Stimulated activated CD8-positive, alpha-beta memory T cell treated with anti-CD3 and anti-CD28 coated beads, Interleukin-2, amount 100 ng/mL, for 48 hours (primary cell): ENCODE measurements around the gene RGS3.
A peak's percentile ranks its signal among the peaks of the same experiment; 100 is the strongest.

Source experiments
- DNase-seq, 2 donors: peaks; one replicate each; pipeline ENCODE4 v3.0.0-alpha.2; 2020; ENCODE audit warnings: low read depth in 2 of 2

The RGS3 gene

GRCh38 chr9:113600023-113600823 is 136.7 kb downstream of the RGS3 start:
- DNase-seq: no peak

DNA sequence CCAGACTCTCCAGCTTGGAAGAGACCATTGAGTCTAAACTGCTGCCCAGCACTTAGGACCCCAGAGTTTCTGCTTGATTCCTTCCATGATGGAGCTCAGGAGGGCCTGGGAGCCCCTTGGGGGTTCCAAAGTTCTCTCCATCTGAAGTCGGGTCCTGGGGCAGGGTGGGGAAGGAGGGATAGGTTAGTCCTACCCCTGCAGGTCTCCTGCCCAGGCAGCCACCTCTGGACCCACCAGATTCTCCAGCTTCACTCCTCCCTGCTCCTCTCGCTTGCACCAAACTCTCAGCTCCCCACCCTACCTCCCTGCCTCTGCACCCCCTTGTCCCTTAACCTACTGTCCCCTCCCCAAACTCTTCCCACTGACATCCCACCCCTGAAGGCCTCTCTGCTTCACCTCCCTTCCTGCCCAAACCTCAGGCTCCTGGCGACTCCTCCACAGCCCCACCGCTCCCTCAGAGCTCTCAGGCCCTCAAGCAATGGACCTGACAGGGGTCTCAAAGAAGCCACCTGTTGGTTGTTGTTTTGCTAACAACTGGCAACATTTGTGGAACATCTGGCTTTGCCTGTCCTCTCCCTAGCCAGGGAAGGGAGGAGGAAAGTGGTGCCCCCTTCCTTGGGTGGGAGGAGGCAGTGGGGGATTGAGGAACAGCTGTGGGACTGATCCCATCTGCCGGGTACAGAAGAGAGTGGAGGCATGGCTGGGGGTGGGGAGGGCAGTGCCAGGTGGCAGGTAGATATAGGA is 137.5 kb downstream of the RGS3 start:
- DNase-seq: no peak

DNA sequence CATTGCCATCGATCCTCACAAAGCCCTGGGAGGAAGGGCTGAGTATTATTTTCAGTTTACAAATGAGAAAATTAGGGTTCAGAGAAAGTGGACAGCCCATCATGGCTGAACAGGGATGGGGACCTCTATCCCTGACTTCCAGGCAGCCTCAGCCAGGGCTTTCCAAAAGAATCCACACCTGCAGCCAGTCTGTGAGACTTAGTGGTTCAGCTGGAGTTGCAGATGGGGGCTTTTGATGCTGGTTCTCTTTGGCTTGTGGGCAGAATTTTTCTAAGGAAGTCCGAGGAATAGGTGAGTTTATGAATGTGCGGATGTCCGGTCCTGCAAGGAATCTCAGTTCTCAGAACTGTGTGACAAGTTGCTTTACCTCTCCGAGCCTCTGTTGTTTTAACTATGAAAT is 138.1 kb downstream of the RGS3 start:
- no peak for DNase-seq

DNA sequence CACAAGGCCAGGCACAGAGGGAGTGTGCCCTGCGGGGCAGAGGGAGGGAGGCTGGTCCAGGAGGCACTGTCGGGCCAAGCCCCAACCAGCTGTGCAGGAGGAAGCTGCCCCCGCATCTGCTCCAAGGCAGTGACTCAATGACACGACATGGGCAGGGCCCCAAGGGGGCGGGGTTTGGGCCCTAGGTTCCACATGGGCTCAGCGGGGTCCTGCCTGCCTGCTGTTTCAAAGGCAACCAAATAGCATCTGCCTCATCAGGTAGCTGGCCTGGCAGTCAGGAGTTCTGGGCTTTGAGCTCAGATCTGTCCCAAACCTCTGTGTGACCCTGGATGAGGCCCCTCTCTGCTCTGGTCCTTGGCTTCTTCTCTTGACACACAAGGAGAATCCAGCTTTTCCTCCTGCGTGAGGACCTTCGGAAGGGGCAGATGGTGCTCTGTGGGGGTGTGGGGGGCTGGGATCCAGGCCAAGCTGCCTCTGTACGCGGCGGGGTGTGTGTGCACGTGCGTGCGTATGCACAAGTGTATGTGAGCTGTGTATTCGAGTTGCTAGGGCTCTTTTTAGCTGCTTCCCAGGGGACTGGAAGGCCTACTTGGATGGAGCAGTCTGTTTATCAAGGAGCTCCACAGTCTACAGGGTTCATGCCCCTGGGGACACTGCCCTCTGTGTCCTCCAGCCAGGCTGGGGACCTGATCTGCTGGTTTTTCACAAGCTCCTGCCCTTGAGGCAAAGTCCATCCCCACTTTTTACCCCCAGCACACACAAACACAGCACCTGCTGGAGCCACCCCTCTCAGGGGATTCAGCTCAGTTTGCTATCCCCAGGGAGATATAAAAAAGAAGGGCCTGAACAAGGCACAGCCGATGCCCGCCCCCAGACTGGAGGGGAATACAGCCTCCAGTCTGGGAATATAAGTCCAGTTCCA is 138.9 kb downstream of the RGS3 start:
- peak; percentile 72 to 74 for DNase-seq

GRCh38 chr9:113603048-113603375 is 139.5 kb downstream of the RGS3 start:
- no peak for DNase-seq

DNA sequence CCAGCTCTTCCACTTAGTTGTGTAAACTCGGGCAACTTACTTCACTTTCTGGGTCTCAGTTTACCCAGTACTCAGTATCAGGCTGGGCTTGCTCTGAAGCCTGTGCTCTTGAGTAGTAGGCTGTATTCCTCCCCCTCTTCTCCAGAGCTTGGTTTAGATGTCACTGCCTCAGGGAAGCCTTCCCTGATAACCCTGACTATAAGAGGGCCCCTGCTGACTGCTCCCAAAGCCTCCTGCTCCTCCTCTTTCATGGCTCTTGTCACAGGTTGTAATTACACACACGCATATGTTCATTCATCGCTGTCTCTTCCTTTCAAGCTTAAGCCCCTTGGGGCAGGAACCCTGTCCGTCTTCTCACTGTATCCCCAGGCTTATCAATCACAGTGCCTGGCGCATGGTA is 140.2 kb downstream of the RGS3 start:
- no peak for DNase-seq

DNA sequence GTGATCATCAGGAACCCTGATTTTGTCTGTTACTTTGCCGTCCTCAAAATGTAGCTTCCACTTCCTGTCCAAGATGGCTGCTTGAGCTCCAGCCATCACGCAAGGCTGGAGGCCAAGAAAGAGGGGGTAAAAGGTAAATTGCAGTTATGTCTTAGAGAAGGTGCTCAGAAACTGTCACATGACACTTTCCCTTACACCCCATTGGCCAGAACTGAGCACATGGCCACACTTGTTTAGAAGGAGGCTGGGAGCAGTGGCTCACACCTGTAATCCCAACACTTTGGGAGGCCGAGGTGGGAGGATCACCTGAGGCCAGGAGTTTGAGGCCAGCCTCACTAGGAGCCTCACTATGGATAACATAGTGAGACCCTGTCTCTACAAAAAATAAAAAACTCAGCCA is 140.9 kb downstream of the RGS3 start:
- DNase-seq: no peak

DNA sequence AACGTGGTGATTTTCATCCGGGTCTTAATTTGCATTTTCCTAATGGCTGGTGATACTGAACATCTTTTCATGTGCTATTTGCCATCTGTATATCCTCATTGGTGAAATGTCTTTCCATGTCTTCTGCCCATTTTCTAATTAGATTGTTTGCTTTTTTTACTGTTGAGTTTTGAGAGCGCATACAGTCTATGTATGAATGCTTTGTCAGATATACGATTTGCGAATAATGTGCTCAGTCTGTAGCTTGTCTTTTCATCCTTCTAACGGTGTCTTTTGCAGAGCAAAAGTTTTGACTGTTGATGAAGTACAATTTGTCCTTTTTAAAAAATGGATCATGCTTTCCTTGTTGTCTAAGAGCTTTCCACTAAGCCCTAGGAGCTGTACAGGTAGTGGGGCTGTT is 143.0 kb downstream of the RGS3 start:
- no peak for DNase-seq

GRCh38 chr9:113608082-113608685 is 144.7 kb downstream of the RGS3 start:
- no peak for DNase-seq

- DNase-seq: no peak
Measured at GRCh38 chr9:113609562-113610318, 146.2 kb downstream of the RGS3 start.

DNA sequence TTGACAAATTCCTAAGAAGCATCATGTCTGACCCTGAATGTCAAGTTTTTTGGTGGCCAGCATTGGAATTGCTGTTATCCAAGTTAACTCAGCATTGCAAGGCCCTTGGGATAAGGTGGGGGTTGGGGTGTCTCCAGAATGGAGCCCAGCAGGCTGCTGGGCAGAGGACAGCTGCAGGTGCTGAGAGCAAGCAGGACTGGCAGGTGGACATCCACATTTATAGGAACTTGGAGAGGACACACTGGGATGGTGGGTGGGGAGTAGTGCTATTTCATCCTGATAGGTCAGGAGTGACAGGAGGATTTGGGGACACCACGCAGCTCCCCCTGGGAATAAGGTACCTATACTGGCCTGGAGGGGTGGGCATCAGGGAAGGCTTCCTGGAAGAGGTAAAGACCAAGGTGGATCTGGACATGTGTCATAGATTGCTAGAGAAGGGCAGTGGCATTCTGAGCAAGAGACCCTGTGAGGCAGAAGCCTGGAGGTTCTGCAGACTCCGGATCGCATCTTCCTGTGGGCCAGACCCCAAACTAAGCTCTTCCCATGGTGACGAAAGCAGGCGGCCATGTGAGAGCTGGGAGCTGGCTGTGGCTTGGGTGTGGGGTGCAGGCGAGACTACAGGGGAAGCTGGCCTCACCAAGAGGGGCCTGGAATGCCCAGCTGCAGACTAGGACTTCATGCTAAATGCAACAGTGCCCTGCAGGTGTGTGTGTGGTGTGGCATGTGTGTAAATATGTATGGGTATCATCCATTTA is 148.1 kb downstream of the RGS3 start:
- no peak for DNase-seq

GRCh38 chr9:113612216-113612747 is 148.8 kb downstream of the RGS3 start:
- no peak for DNase-seq

- DNase-seq: no peak
Measured at GRCh38 chr9:113612828-113613227, 149.3 kb downstream of the RGS3 start.

- no peak for DNase-seq
Measured at GRCh38 chr9:113613815-113614413, 150.4 kb downstream of the RGS3 start.

DNA sequence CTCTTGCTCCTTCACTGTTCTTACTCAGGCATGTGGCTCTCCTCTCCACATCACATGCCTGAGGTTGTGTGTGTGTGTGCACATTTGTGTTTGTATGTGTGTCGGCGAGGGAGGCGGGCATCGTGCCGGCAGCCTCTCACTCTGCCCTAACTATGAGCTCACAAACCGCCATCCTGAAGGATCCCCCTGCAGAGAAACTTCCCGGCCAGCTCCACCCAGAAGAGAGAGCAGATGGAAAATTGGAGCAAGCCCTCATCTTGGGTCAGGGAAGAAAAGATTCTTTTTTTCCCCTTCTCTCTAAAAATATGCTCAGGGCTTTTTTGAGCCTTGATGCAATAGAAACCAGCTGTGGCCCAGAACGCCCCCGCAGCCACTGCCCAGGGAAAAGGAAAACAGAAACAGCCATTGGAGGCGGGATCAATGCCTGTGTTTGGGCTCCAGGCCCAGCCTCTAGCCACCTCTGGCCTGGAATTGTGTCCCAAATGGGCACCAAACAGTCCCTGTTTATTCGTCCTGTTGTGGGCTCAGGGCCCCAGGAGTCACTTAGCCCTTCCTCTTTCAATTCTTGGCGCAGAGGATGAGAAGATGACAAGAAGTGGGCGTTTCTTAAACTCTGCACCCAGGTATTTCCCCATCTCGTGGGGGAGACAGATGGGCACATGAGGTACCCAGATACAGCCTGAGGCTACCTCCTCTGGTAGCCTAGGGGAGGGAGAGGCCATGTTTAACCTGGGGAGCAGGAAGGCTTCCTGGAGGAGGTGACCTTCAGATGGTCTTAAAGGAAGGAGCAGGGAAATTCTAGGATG is 151.5 kb downstream of the RGS3 start:
- DNase-seq: peak in 1 of 2 donors; percentile 27

DNA sequence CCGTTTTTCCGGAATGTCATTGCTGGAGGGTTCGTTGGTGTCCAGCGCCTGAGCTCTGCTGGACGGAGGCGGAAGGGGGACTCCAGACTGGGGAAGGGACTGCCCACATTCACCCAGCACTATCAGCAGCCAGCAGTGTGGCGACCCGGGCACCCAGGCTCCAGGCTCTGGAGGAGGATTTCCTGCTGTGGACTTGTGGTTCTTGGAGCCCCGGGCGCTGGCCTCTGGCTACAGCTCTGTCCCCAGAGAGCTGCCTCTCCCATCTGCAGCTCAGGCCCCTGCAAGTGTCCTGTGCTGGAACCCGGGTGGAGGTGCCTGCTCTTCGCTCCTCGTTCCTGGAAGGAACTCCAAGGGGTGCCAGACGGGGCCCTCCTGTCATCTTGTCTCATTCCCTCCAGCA is 152.6 kb downstream of the RGS3 start:
- DNase-seq: no peak

GRCh38 chr9:113616621-113617496 is 153.3 kb downstream of the RGS3 start:
- peak in 1 of 2 donors; percentile 20 for DNase-seq

DNA sequence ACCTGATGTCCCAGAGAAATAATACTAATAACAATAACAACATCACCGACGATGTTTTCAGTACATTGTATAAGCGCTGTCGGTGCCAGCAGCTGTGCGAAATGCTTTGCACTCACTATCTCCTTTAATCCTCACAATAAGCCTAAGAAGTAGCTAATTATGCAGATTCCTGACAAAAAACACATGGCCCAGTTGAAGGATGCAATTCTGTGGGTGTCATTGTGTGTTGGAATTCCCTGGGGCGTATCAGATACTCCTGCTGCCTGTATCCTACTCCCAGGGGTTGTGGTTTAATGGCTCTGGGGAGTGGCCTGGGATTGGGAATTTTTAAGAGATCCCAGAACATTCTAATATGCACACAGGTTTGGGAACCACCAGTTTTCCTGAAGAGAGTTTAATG is 154.0 kb downstream of the RGS3 start:
- no peak for DNase-seq
